ENCODE data around the gene PTPRU.

DNA sequence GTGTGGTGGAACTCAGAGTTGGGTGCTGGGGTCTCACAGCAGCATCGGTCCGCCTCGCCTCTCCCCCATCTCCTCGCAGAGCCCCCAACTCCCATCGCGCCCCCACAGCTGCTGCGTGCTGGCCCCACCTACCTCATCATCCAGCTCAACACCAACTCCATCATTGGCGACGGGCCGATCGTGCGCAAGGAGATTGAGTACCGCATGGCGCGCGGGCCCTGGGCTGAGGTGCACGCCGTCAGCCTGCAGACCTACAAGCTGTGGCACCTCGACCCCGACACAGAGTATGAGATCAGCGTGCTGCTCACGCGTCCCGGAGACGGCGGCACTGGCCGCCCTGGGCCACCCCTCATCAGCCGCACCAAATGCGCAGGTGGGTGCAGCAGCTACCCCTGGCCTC is 24.2 kb downstream of the PTPRU start:
- TF ChIP-seq, protein P1, sequence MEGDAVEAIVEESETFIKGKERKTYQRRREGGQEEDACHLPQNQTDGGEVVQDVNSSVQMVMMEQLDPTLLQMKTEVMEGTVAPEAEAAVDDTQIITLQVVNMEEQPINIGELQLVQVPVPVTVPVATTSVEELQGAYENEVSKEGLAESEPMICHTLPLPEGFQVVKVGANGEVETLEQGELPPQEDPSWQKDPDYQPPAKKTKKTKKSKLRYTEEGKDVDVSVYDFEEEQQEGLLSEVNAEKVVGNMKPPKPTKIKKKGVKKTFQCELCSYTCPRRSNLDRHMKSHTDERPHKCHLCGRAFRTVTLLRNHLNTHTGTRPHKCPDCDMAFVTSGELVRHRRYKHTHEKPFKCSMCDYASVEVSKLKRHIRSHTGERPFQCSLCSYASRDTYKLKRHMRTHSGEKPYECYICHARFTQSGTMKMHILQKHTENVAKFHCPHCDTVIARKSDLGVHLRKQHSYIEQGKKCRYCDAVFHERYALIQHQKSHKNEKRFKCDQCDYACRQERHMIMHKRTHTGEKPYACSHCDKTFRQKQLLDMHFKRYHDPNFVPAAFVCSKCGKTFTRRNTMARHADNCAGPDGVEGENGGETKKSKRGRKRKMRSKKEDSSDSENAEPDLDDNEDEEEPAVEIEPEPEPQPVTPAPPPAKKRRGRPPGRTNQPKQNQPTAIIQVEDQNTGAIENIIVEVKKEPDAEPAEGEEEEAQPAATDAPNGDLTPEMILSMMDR (conservative IDR thresholded peaks at IDR 0.05; ENCODE audit: low read depth, low read length): no peak
- TF ChIP-seq EZH2 (IDR thresholded peaks at IDR 0.05; ENCODE audit: borderline replicate concordance, low read depth, low read length, poor library complexity, severe bottlenecking): no peak

Measured in A673 (cell line).